ENCODE results near the gene RGL3. TPM values are rescaled to one million over a fixed set of nuclear protein-coding genes. Genes with fewer than 3 reads are reported as not detected.

The RGL3 gene
- total and polyA plus RNA-seq, 4 donors, result 2.4 to 19.8 (median 7.8) TPM

- DNase-seq (ENCODE audit: low spot score), result peak; percentile 70
- Histone ChIP-seq H3K9ac (ENCODE audit: low read depth in 1 of 2, low read length in 2 of 2) (no peak overlapping the region), H3K4me1 (ENCODE audit: control insufficient read depth in 4 of 4, insufficient read depth in 4 of 4, low read length in 3 of 4) (peaks cover 8 to 61% (median 37%) of the 10 kb centered on the region in 4 donors), H3K27me3 (ENCODE audit: control insufficient read depth in 4 of 4, insufficient read depth in 4 of 4, low read length in 3 of 4) (no peaks in the 10 kb centered on the region), H3K4me3 (ENCODE audit: low read depth in 1 of 3, low read length in 3 of 3) (no peak overlapping the region), H3K27ac (ENCODE audit: low read depth in 1 of 2, low read length in 2 of 2) (peak overlapping the region; percentile 1 to 46), H3K9me3 (ENCODE audit: control insufficient read depth in 4 of 4, low read length in 3 of 4) (no peaks in the 10 kb centered on the region), H3K36me3 (ENCODE audit: control insufficient read depth in 4 of 4, insufficient read depth in 3 of 4, low read depth in 1 of 4, low read length in 3 of 4) (no peaks in the 10 kb centered on the region)
- 60% methylated on average over 8 of the region's 8 CpGs for WGBS
- TF ChIP-seq, protein P1, sequence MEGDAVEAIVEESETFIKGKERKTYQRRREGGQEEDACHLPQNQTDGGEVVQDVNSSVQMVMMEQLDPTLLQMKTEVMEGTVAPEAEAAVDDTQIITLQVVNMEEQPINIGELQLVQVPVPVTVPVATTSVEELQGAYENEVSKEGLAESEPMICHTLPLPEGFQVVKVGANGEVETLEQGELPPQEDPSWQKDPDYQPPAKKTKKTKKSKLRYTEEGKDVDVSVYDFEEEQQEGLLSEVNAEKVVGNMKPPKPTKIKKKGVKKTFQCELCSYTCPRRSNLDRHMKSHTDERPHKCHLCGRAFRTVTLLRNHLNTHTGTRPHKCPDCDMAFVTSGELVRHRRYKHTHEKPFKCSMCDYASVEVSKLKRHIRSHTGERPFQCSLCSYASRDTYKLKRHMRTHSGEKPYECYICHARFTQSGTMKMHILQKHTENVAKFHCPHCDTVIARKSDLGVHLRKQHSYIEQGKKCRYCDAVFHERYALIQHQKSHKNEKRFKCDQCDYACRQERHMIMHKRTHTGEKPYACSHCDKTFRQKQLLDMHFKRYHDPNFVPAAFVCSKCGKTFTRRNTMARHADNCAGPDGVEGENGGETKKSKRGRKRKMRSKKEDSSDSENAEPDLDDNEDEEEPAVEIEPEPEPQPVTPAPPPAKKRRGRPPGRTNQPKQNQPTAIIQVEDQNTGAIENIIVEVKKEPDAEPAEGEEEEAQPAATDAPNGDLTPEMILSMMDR (IDR thresholded peaks at IDR 0.05; ENCODE audit: low read depth, low read length, missing input control), result peak; percentile 41
- TF ChIP-seq YY1 (IDR thresholded peaks at IDR 0.05) (peak; percentile 22), RAD21 (IDR thresholded peaks at IDR 0.05) (peak; percentile 41 to 71), JUND (IDR thresholded peaks at IDR 0.05) (peak in 1 of 2 donors; percentile 81)
- TF ChIP-seq, protein P2, sequence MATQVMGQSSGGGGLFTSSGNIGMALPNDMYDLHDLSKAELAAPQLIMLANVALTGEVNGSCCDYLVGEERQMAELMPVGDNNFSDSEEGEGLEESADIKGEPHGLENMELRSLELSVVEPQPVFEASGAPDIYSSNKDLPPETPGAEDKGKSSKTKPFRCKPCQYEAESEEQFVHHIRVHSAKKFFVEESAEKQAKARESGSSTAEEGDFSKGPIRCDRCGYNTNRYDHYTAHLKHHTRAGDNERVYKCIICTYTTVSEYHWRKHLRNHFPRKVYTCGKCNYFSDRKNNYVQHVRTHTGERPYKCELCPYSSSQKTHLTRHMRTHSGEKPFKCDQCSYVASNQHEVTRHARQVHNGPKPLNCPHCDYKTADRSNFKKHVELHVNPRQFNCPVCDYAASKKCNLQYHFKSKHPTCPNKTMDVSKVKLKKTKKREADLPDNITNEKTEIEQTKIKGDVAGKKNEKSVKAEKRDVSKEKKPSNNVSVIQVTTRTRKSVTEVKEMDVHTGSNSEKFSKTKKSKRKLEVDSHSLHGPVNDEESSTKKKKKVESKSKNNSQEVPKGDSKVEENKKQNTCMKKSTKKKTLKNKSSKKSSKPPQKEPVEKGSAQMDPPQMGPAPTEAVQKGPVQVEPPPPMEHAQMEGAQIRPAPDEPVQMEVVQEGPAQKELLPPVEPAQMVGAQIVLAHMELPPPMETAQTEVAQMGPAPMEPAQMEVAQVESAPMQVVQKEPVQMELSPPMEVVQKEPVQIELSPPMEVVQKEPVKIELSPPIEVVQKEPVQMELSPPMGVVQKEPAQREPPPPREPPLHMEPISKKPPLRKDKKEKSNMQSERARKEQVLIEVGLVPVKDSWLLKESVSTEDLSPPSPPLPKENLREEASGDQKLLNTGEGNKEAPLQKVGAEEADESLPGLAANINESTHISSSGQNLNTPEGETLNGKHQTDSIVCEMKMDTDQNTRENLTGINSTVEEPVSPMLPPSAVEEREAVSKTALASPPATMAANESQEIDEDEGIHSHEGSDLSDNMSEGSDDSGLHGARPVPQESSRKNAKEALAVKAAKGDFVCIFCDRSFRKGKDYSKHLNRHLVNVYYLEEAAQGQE (IDR thresholded peaks at IDR 0.05), result no peak
These were observed 40.6 kb downstream of the RGL3 start for GRCh38 chr19:11378319-11379189.

- Histone ChIP-seq H3K9me3 (ENCODE audit: control insufficient read depth in 4 of 4, low read length in 3 of 4) (no peaks in the 10 kb centered on the region), H3K36me3 (ENCODE audit: control insufficient read depth in 4 of 4, insufficient read depth in 3 of 4, low read depth in 1 of 4, low read length in 3 of 4) (no peaks in the 10 kb centered on the region), H3K4me3 (ENCODE audit: low read depth in 1 of 3, low read length in 3 of 3) (no peak overlapping the region), H3K27me3 (ENCODE audit: control insufficient read depth in 4 of 4, insufficient read depth in 4 of 4, low read length in 3 of 4) (no peaks in the 10 kb centered on the region), H3K9ac (ENCODE audit: low read depth in 1 of 2, low read length in 2 of 2) (no peak overlapping the region), H3K27ac (ENCODE audit: low read depth in 1 of 2, low read length in 2 of 2) (peak overlapping the region in 1 of 2 donors; percentile 46), H3K4me1 (ENCODE audit: control insufficient read depth in 4 of 4, insufficient read depth in 4 of 4, low read length in 3 of 4) (peaks cover 8 to 56% (median 34%) of the 10 kb centered on the region in 4 donors)
- TF ChIP-seq ATF3 (IDR thresholded peaks at IDR 0.05) (no peak), NR2F2 (IDR thresholded peaks at IDR 0.05) (no peak), RXRA (IDR thresholded peaks at IDR 0.05) (no peak), RAD21 (IDR thresholded peaks at IDR 0.05) (no peak), SP1 (IDR thresholded peaks at IDR 0.05) (no peak), YY1 (IDR thresholded peaks at IDR 0.05) (no peak), MAX (IDR thresholded peaks at IDR 0.05) (no peak), HNF4A (conservative IDR thresholded peaks at IDR 0.05) (no peak), FOXA1 (IDR thresholded peaks at IDR 0.05) (no peak), TAF1 (conservative IDR thresholded peaks at IDR 0.05) (no peak)
- TF ChIP-seq, protein P3, sequence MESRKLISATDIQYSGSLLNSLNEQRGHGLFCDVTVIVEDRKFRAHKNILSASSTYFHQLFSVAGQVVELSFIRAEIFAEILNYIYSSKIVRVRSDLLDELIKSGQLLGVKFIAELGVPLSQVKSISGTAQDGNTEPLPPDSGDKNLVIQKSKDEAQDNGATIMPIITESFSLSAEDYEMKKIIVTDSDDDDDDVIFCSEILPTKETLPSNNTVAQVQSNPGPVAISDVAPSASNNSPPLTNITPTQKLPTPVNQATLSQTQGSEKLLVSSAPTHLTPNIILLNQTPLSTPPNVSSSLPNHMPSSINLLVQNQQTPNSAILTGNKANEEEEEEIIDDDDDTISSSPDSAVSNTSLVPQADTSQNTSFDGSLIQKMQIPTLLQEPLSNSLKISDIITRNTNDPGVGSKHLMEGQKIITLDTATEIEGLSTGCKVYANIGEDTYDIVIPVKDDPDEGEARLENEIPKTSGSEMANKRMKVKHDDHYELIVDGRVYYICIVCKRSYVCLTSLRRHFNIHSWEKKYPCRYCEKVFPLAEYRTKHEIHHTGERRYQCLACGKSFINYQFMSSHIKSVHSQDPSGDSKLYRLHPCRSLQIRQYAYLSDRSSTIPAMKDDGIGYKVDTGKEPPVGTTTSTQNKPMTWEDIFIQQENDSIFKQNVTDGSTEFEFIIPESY (IDR thresholded peaks at IDR 0.05), result no peak
- TF ChIP-seq, protein P2 (IDR thresholded peaks at IDR 0.05), result no peak
- TF ChIP-seq, protein P1 (IDR thresholded peaks at IDR 0.05; ENCODE audit: low read depth, low read length, missing input control), result no peak
- WGBS, result 97% methylated on average over 3 of the region's 3 CpGs
- DNase-seq (ENCODE audit: low spot score), result no peak
These were observed 41.4 kb downstream of the RGL3 start for GRCh38 chr19:11377756-11378155.

Measured in liver (tissue), 9 donors.